Uterus (tissue), 2 donors: ENCODE results near the gene CDC42BPG.

Experiments
- CTCF ChIP-seq, 4 experiments: fragments of 200-600 bp in 2 of 4; fragments of 450-650 bp in 2 of 4; sonication (generic) in 2 of 4; IDR thresholded peaks; one replicate each; pipeline ENCODE4 v1.5.1; 2016 to 2019; ENCODE audit warnings: antibody characterized with exemption in 4 of 4, mild to moderate bottlenecking in 2 of 4, moderate library complexity in 1 of 4
- POLR2A ChIP-seq, 2 donors: fragments of 450-650 bp; IDR thresholded peaks; one replicate each; pipeline ENCODE4 v1.6.1; 2016; ENCODE audit warnings: antibody characterized with exemption in 2 of 2, mild to moderate bottlenecking in 1 of 2, moderate library complexity in 1 of 2

GRCh38 chr11:64843686-64844329 lies 645 bp downstream of the CDC42BPG start:
- TF ChIP-seq POLR2A (IDR thresholded peaks at IDR 0.05) (no peak), CTCF (IDR thresholded peaks at IDR 0.05) (no peak)
